ENCODE results near the gene SCN3B.

DNA sequence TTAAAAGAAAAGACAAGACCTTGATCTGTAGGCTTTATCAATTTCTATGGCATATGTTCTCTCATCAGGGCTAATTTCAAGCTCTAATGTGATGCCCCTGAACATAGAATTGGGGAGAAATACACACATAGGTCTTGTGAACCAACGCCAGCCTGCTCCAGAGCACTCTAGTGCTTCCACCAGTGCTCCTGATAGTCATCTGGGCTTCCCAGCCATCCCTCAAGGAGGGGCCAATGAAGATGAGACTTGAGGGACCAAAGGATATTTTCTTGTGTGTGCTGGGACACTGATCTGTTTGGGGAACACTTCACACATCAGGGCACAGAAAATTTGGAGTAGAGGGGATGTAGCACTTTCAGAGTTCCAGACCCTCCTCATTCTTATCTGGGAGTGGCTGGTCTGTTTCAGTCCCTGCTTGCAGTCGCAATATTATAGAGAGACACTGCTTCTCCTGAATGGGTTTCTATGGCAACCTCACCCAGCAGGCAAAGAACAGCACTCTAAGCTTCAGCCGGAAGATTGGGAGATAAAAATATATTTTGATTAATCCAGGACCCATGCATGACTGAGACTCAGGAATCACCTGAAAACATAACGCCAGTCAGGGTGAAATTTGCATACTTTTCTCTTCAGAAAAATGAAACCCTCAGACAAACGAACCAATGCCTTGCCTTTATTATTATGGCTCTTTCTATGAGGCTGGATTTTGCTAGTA, 28.4 kb upstream of the SCN3B start:
- TF ChIP-seq MAX (IDR thresholded peaks at IDR 0.05), result no peak
- TF ChIP-seq, protein P1, sequence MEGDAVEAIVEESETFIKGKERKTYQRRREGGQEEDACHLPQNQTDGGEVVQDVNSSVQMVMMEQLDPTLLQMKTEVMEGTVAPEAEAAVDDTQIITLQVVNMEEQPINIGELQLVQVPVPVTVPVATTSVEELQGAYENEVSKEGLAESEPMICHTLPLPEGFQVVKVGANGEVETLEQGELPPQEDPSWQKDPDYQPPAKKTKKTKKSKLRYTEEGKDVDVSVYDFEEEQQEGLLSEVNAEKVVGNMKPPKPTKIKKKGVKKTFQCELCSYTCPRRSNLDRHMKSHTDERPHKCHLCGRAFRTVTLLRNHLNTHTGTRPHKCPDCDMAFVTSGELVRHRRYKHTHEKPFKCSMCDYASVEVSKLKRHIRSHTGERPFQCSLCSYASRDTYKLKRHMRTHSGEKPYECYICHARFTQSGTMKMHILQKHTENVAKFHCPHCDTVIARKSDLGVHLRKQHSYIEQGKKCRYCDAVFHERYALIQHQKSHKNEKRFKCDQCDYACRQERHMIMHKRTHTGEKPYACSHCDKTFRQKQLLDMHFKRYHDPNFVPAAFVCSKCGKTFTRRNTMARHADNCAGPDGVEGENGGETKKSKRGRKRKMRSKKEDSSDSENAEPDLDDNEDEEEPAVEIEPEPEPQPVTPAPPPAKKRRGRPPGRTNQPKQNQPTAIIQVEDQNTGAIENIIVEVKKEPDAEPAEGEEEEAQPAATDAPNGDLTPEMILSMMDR (IDR thresholded peaks at IDR 0.05; ENCODE audit: low read depth, low read length, missing input control), result no peak

Data from liver (tissue), 2 donors.